Measurements from ENCODE around the gene RAPGEF5.

The RAPGEF5 gene

DNA sequence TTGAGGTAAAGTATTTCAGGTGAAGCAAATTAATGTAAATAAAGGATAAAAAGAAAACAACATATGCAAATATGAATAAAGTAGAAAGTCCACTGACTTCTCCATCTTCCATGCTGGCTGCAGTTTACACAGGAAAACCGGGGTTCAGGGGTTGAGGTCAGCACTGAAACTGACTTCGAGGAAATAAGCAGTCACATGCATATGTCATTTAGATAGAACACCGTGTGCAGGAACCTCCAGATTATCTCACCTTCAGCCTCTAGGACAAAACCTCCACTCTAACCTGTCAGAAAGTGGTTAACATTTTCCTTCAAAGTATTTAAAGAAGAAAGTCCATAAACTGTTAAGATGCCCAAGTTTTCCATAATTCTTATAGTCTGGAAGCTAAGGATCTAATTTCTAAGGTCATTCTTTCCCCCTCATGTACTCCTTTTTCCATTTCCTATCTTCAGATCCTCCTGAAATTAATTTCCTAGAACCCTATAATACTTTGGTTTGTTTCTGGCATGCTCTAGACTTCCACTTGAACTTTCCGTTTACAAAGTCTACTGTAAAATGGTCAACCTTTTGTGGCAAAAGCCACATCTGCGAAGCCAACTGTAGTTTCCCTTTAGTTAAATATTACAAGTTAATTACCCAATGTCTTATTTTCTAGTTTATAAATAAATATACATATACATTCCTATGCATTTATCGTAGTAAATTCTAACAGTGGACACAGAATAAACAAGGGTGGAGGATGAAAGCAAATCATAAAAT is 173.3 kb downstream of the RAPGEF5 start:
- CTCF ChIA-PET = no interaction called here

DNA sequence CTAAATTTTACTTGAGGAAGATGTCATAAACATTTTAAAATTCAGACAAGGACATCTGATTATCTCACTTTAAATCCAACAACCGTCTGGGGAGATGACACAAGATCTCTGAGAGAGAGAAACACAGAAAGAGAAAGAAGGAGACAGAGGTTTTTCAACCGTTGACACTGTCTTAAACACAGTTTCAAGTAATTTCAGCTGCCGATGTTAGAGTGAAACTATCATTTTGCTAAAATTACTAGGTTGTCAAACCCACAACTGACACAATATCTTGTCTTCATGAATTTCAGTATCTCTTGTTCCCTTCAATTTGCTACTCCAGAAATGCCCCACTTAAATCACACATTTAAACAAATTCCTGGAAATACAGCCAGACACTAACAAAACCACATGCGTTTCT is 174.8 kb downstream of the RAPGEF5 start:
- ChIA-PET POLR2A (no interaction called here), CTCF (no interaction called here)
- no peak for DNase-seq (ENCODE audit: extremely low spot score)
- TF ChIP-seq, protein P1, sequence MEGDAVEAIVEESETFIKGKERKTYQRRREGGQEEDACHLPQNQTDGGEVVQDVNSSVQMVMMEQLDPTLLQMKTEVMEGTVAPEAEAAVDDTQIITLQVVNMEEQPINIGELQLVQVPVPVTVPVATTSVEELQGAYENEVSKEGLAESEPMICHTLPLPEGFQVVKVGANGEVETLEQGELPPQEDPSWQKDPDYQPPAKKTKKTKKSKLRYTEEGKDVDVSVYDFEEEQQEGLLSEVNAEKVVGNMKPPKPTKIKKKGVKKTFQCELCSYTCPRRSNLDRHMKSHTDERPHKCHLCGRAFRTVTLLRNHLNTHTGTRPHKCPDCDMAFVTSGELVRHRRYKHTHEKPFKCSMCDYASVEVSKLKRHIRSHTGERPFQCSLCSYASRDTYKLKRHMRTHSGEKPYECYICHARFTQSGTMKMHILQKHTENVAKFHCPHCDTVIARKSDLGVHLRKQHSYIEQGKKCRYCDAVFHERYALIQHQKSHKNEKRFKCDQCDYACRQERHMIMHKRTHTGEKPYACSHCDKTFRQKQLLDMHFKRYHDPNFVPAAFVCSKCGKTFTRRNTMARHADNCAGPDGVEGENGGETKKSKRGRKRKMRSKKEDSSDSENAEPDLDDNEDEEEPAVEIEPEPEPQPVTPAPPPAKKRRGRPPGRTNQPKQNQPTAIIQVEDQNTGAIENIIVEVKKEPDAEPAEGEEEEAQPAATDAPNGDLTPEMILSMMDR (IDR thresholded peaks at IDR 0.05; ENCODE audit: control extremely low read depth, extremely low read depth, low read depth, missing control alignments) = no peak

More for the DNA sequence above, 173.3 kb downstream of the RAPGEF5 start:
- TF ChIP-seq, protein P1 (IDR thresholded peaks at IDR 0.05; ENCODE audit: control extremely low read depth, extremely low read depth, low read depth, missing control alignments) = no peak
- POLR2A ChIA-PET = no interaction called here
- no peak for DNase-seq (ENCODE audit: extremely low spot score)

GRCh38 chr7:22181663-22182062 is 175.3 kb downstream of the RAPGEF5 start:
- ChIA-PET POLR2A (no interaction called here), CTCF (no interaction called here)
- DNase-seq (ENCODE audit: extremely low spot score) = no peak
- TF ChIP-seq, protein P1 (IDR thresholded peaks at IDR 0.05; ENCODE audit: control extremely low read depth, extremely low read depth, low read depth, missing control alignments) = no peak

- no peak for DNase-seq (ENCODE audit: extremely low spot score)
- ChIA-PET POLR2A (no interaction called here), CTCF (interaction anchor here (1.0 to 1.2 kb wide), 2 partner anchors 18 kb away, joined by 3 to 4 read pairs; no protein-coding TSS in a partner anchor)
- TF ChIP-seq, protein P1 (IDR thresholded peaks at IDR 0.05; ENCODE audit: control extremely low read depth, extremely low read depth, low read depth, missing control alignments) = no peak
These were observed 177.5 kb downstream of the RAPGEF5 start for GRCh38 chr7:22179442-22179879.

GRCh38 chr7:22178735-22179134 is 178.2 kb downstream of the RAPGEF5 start:
- ChIA-PET POLR2A (no interaction called here), CTCF (interaction anchor here (1.0 to 1.2 kb wide), 2 partner anchors 17 to 18 kb away, joined by 3 to 4 read pairs; no protein-coding TSS in a partner anchor)
- DNase-seq (ENCODE audit: extremely low spot score) = no peak
- TF ChIP-seq, protein P1 (IDR thresholded peaks at IDR 0.05; ENCODE audit: control extremely low read depth, extremely low read depth, low read depth, missing control alignments) = no peak

GRCh38 chr7:22176791-22177412 is 180.1 kb downstream of the RAPGEF5 start:
- POLR2A ChIA-PET = no interaction called here
- CTCF ChIA-PET = interaction anchor here (1.0 kb wide), 1 partner anchor 16 kb away, joined by 3 read pairs; no protein-coding TSS in a partner anchor
- no peak for DNase-seq (ENCODE audit: extremely low spot score)
- TF ChIP-seq, protein P1 (IDR thresholded peaks at IDR 0.05; ENCODE audit: control extremely low read depth, extremely low read depth, low read depth, missing control alignments) = no peak
